ENCODE results near the gene SIGLEC14. TPM values are rescaled to one million over a fixed set of nuclear protein-coding genes. Genes with fewer than 3 reads are reported as not detected.

The SIGLEC14 gene
- total RNA-seq, 2 donors from 2014 or later, result not detected

DNA sequence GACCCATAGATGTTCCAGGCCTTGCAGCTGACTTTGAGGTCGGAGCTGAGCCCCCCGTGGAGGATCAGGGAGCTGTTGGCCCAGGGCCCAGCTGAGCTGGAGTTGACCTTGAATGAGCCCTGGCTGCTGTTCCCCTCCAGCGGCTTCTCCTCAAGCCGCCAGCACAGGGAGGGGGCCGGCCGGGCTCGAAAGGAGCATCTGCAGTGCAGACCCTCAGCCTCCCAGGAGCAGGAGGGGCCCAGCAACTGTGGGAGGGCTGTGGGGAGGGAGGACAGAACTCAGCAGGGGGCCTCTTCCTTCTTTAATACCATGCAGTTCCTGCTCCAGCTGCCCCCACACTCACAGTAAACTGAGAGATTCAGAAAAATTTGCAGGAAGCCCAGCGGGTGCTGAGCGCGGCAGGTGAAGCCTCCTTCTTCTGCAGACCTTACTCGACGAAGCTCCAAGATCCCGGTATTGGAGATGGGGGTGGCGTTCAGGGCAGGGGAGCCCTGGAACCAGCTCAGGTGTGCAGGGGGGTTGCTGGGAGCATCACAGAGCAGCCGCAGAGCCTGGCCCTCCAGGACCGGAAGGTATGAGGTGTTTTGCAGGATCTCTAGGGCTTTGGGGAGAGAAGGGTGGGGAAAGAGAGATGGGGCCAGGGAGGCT, 19.0 kb downstream of the SIGLEC14 start:
- H3K27me3 Mint-ChIP-seq, result peaks cover 10 to 18% of the 10 kb centered on the region in 2 donors
- peak overlapping the region in 1 of 2 donors; percentile 25 for H3K27ac Mint-ChIP-seq
- ATAC-seq, result no peak
- H3K9me3 Mint-ChIP-seq, result no peaks in the 10 kb centered on the region
- peaks cover 0 to 5% of the 10 kb centered on the region in 2 donors for H3K4me1 Mint-ChIP-seq (ENCODE audit: low read depth in 2 of 2)
- no peak for DNase-seq (ENCODE audit: low spot score)
- no peak overlapping the region for H3K4me3 Mint-ChIP-seq
- no peaks in the 10 kb centered on the region for H3K36me3 Mint-ChIP-seq

DNA sequence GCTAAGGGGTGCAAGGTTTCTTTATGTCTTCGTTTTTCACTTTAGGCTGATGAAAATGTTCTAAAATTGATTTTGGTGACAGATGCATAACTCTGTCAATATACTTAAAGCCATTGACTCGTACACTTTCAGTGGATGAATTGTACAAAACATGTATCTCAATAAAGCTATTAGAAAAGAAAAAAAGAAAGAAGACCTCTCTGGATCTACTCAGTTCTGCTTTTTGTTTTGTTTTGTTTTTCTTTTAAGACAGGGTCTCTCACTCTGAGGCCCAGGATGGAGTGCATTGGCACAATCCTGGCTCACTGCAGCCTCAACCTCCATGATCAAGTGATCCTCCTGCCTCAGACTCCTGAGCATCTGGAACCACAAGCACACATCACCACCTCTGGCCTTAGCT, 19.9 kb downstream of the SIGLEC14 start:
- Mint-ChIP-seq H3K9me3 (no peaks in the 10 kb centered on the region), H3K27ac (no peak overlapping the region), H3K4me3 (no peak overlapping the region), H3K27me3 (peaks cover 10 to 13% of the 10 kb centered on the region in 2 donors), H3K4me1 (ENCODE audit: low read depth in 2 of 2) (peaks cover 0 to 5% of the 10 kb centered on the region in 2 donors), H3K36me3 (no peaks in the 10 kb centered on the region)
- DNase-seq (ENCODE audit: low spot score) (no peak), ATAC-seq (no peak)

DNA sequence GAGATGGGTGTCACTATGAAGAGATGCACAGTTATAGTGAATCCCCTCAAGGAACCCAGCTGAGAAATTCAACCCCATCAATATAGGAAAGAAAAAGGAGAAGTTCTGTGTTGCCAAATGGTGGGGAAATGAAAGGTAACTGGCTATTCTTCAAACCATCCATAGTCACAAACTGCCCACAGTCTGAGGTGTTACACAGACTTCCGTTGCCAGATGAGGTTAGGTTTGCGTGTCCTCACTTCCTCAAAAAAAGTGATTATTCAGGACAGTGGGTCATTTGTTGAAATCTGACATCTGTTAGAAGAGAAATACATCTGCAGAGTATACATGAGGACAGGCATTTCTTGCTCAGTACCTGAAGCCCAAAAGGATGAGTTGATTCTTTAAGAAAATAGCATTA, 25.4 kb downstream of the SIGLEC14 start:
- peaks cover 0 to 10% of the 10 kb centered on the region in 2 donors for H3K27me3 Mint-ChIP-seq
- H3K4me1 Mint-ChIP-seq (ENCODE audit: low read depth in 2 of 2), result peaks cover 16 to 19% of the 10 kb centered on the region in 2 donors
- H3K27ac Mint-ChIP-seq, result no peak overlapping the region
- DNase-seq (ENCODE audit: low spot score) (no peak), ATAC-seq (peak; percentile 70 to 80)
- H3K9me3 Mint-ChIP-seq, result no peaks in the 10 kb centered on the region
- H3K36me3 Mint-ChIP-seq, result no peaks in the 10 kb centered on the region
- peak overlapping the region; percentile 19 for H3K4me3 Mint-ChIP-seq

DNA sequence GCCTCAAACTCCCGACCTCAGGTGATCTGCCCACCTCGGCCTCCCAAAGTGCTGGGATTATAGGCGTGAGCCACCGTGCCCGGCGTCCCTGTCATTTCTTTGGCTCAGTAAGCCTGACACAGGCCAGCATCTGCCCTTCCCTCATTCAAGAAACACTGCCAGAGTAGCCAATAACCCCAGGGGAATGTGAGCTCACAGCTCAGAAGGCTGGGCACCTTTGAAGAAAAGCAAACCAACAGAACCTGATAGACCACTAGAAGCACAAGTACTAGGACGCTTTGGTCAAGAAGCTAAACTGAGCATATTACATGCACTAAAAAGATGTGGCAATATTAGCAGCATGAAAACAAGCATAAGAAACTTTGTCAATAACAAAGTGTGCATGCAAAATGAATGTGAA, 30.6 kb downstream of the SIGLEC14 start:
- Mint-ChIP-seq H3K36me3 (no peaks in the 10 kb centered on the region), H3K27me3 (peaks cover 6 to 8% of the 10 kb centered on the region in 2 donors), H3K9me3 (peaks cover 6% of the 10 kb centered on the region), H3K4me3 (no peak overlapping the region), H3K4me1 (ENCODE audit: low read depth in 2 of 2) (peaks cover 11% of the 10 kb centered on the region in 2 donors), H3K27ac (no peak overlapping the region)
- ATAC-seq (no peak), DNase-seq (ENCODE audit: low spot score) (no peak)

DNA sequence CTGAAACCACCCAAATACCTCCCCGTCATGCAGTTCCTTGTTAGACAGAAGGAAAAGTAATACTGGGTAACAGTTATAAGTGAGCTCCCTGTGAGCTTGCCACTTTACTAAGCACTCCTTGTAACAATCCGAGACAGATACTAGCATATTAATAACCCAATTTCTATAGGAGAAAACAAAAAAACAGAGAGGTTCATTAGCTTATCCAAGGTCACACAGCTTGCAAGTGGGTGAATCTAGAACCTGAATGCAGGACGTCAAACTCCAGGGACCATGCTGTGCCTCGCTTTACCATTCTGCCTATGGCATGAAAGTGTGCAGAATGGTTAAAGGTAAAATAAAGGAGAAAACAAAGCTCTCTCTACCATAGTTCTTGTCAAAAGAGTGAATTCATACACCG, 31.8 kb downstream of the SIGLEC14 start:
- Mint-ChIP-seq H3K36me3 (no peaks in the 10 kb centered on the region), H3K9me3 (peaks cover 6% of the 10 kb centered on the region), H3K4me3 (no peak overlapping the region), H3K27me3 (peaks cover 7 to 15% of the 10 kb centered on the region in 2 donors), H3K4me1 (ENCODE audit: low read depth in 2 of 2) (peaks cover under 1 to 3% of the 10 kb centered on the region in 2 donors), H3K27ac (no peak overlapping the region)
- no peak for DNase-seq (ENCODE audit: low spot score)
- no peak for ATAC-seq

DNA sequence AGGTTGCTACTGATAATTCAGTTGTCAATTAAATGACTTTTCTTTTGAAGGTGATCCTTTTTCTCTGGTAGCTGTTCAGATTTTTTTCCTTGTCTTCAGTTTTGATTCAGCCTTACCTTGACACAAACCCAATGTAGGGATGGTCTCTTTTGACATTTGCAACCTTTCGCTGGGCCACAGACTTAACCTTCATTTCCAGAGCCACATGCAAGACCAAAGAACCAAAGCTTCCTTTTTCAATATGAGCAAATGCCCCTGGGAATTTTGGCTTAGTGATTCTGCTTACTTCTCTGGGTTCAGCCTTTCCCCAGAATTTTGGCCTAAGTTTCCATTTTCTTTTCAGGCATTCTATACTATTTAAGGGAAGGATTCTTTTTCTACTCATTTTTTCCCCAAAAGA, 36.0 kb downstream of the SIGLEC14 start:
- no peak for ATAC-seq

DNA sequence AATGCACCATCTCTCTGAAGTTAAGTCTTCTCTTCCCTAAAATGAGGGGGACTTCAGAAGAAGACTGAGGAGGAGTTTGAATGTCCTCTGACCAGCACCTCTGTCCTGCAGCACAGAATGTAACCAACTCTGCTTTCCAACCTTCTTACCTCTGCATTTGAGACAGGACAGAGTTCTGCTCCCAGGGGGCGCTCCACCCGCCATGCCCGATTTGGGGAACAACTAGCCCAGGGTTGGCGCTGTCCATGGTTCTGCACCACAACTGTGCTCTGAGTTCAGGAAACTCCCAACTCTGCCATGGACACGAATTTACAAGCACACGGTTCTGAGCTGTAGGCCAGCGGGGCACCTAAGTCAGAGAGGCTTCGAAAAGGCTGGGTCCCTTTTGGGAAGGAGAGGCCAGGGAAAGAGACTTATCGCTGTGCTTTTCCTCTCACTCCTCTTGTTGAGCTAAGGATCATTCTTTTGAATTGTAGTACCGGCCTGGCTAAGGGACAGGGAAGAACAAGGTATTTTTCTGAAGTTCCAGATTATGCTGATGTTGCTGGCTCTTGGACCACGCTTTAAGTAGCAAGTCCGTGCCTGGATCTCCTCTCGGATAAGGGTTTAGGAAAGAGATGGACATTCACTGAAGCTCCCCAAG, 38.6 kb downstream of the SIGLEC14 start:
- H3K9me3 Mint-ChIP-seq, result peaks cover 6% of the 10 kb centered on the region
- H3K4me3 Mint-ChIP-seq, result no peak overlapping the region
- H3K27me3 Mint-ChIP-seq, result peaks cover 7 to 24% of the 10 kb centered on the region in 2 donors
- H3K36me3 Mint-ChIP-seq, result peaks cover 3% of the 10 kb centered on the region
- ATAC-seq (peak in 1 of 2 donors; percentile 59), DNase-seq (ENCODE audit: low spot score) (no peak)
- no peak overlapping the region for H3K27ac Mint-ChIP-seq
- H3K4me1 Mint-ChIP-seq (ENCODE audit: low read depth in 2 of 2), result peaks cover 8 to 13% of the 10 kb centered on the region in 2 donors

More for the DNA sequence above, 36.0 kb downstream of the SIGLEC14 start:
- H3K36me3 Mint-ChIP-seq, result no peaks in the 10 kb centered on the region
- H3K27ac Mint-ChIP-seq, result no peak overlapping the region
- H3K4me1 Mint-ChIP-seq (ENCODE audit: low read depth in 2 of 2), result peaks cover 8 to 13% of the 10 kb centered on the region in 2 donors
- peaks cover 6% of the 10 kb centered on the region for H3K9me3 Mint-ChIP-seq
- H3K4me3 Mint-ChIP-seq, result no peak overlapping the region
- DNase-seq (ENCODE audit: low spot score), result no peak
- H3K27me3 Mint-ChIP-seq, result peaks cover 7 to 17% of the 10 kb centered on the region in 2 donors

DNA sequence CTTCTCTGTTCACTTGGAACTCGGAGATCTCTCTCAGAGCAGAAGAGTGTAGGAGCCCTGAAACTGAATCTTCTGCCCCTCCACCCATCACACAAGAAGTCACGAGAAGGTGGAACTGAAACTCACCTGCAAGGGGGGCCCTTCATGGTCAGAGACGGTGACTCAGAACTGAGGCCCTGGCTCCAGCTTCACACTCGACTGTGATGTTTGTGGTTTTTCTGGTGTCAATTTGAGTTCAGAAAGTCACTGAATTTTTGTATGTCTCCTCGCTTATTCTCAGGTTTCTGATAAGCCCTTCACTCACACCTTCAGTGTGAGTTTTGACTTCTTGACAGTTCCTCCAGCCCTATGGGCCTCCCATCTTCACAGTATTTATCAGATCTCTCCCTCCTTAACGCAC, 39.5 kb downstream of the SIGLEC14 start:
- Mint-ChIP-seq H3K4me3 (peak overlapping the region; percentile 1), H3K27ac (no peak overlapping the region)

DNA sequence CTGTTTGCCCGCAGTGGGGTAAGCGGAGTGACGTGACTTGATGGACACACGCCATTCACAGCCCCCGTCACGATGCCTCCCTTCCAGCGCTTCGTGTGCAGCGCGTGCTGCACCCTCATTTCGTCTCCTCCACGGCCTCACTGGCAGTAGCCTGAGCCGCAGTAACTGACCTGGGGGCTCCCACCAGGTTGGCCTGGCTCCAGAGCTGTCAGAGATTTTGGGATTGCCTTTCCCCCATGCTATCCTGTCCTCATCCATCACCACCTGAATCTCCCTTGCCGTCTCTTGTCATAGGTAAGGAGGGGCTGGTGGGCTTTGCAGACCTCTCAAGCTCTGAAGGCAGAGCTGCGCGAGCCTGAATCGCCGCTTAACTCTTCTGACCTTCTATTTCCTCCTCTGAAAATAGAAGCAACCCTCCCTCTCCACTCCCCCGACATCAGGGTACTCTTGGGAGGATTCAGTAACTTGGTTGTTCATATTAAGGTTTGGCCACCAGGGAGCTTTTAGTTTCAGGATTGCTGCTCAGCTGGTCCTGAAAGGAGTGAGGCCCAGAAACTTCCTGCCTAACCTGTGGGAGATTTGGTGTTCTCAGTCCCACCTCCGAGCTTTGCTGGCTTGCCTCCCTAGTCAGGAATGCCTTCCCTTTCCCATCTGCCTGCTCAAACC, 44.3 kb downstream of the SIGLEC14 start:
- Mint-ChIP-seq H3K27me3 (peaks cover 0 to 15% of the 10 kb centered on the region in 2 donors), H3K9me3 (no peaks in the 10 kb centered on the region), H3K27ac (no peak overlapping the region), H3K4me1 (ENCODE audit: low read depth in 2 of 2) (peaks cover 4 to 7% of the 10 kb centered on the region in 2 donors), H3K4me3 (peak overlapping the region; percentile 63), H3K36me3 (peaks cover 4% of the 10 kb centered on the region)
- ATAC-seq (no peak), DNase-seq (ENCODE audit: low spot score) (no peak)

More for the DNA sequence above, 39.5 kb downstream of the SIGLEC14 start:
- DNase-seq (ENCODE audit: low spot score), result no peak
- Mint-ChIP-seq H3K36me3 (peaks cover 4% of the 10 kb centered on the region), H3K9me3 (no peaks in the 10 kb centered on the region), H3K27me3 (peaks cover 7 to 26% of the 10 kb centered on the region in 2 donors), H3K4me1 (ENCODE audit: low read depth in 2 of 2) (peaks cover 8 to 13% of the 10 kb centered on the region in 2 donors)
- ATAC-seq, result peak; percentile 72 to 78

DNA sequence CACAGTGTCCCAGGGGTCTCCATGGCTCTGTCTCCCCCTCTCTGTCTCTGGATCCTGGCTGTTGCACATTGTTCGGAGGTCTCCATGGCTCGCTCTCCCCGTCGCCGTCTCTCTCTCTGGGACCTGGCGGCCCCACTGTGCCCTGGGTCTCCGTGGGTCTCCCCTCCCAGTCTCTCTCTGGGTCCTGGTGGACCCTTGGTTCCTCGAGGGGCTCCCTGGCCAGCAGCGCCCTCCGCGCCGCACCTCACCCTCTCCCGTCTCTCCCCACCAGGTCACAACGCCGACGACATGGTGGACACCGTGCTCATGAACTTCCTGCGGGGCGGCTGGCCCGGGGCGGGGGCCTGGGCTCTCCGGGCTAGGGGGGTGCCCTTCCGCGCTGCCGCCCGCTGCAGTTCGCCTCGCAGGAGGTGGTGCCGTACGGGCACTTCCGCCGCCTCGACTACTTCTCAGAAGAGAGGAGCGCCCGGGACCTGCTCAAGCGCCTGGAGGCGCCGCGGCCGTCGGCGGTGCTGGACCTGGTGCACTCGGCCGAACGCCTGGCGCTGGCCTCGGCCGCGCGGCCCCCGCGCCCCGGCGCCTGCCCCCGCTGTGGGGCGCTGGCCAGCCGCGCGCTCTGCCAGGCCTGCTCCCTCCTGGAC, 45.6 kb downstream of the SIGLEC14 start:
- H3K9me3 Mint-ChIP-seq, result no peaks in the 10 kb centered on the region
- H3K4me1 Mint-ChIP-seq (ENCODE audit: low read depth in 2 of 2), result no peaks in the 10 kb centered on the region
- H3K4me3 Mint-ChIP-seq, result peak overlapping the region; percentile 28
- DNase-seq (ENCODE audit: low spot score) (no peak), ATAC-seq (peak; percentile 66 to 77)
- H3K36me3 Mint-ChIP-seq, result peaks cover 4% of the 10 kb centered on the region
- no peak overlapping the region for H3K27ac Mint-ChIP-seq
- H3K27me3 Mint-ChIP-seq, result peaks cover 0 to 14% of the 10 kb centered on the region in 2 donors

DNA sequence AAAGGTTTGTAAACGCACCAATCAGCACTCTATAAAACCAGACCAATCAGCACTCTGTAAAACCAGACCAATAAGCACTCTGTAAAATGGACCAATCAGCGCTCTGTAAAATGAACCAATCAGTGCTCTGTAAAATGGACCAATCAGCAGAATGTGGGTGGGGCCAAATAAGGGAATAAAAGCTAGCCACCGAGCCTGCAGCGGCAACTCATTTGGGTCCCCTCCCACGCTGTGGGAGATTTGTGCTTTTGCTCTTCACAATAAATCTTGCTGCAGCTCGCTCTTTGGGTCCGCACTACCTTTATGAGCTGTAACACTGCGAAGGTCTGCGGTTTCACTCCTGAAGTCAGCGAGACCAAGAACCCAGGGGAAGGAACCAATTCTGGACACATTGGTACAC, 47.5 kb downstream of the SIGLEC14 start:
- peaks cover 4% of the 10 kb centered on the region for H3K36me3 Mint-ChIP-seq
- H3K27me3 Mint-ChIP-seq, result peaks cover 0 to 10% of the 10 kb centered on the region in 2 donors
- no peak overlapping the region for H3K4me3 Mint-ChIP-seq
- H3K4me1 Mint-ChIP-seq (ENCODE audit: low read depth in 2 of 2), result peaks cover 9 to 16% of the 10 kb centered on the region in 2 donors
- peaks cover 4% of the 10 kb centered on the region for H3K9me3 Mint-ChIP-seq
- no peak overlapping the region for H3K27ac Mint-ChIP-seq
- no peak for ATAC-seq
- DNase-seq (ENCODE audit: low spot score), result no peak

DNA sequence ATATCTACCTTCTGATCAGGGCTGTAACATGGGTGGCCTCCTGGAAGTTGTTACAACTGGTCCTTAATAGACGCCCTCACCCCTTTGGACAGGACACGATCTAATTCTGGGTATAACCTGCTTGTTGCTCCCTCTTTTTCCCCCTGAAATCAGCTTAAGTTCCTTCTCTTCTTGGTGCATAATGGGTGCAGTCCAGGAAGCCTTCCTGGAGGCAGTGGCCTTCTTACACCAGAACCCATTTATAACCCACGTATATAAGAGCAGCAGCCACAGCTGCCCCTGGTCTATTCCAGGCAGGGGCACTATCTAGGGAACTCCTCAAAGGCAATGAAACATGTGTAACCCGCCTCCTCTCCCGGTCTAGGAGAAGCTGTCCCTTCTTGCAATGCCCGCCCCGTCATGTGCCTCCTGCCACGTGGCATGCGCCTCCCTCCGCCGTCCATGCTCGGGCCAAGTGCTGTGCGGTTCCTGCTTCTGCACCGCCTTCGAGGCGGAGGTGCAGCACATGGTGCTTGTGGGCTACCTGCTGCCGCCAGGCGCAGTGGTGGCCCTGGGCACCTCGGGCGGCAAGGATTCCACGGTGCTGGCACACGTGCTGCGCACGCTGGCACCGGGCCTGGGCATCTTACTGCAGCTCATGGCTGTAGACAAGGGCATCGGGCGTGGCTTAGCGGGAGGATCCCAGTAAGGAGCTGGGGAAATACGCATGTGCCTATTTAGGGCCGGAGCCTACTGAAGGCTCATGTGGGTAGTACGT, 48.3 kb downstream of the SIGLEC14 start:
- no peak overlapping the region for H3K27ac Mint-ChIP-seq
- peaks cover 4% of the 10 kb centered on the region for H3K36me3 Mint-ChIP-seq
- ATAC-seq, result no peak
- H3K4me1 Mint-ChIP-seq (ENCODE audit: low read depth in 2 of 2), result peaks cover 17 to 23% of the 10 kb centered on the region in 2 donors
- no peak for DNase-seq (ENCODE audit: low spot score)
- peaks cover 0 to 10% of the 10 kb centered on the region in 2 donors for H3K27me3 Mint-ChIP-seq
- no peak overlapping the region for H3K4me3 Mint-ChIP-seq
- peaks cover 4% of the 10 kb centered on the region for H3K9me3 Mint-ChIP-seq

Data from natural killer cell treated with Interleukin-12 subunit alpha and Interleukin-12 subunit beta and Interleukin-15 and Interleukin-18, amount 100 ng/mL, for 72 hours (primary cell).